Gastrocnemius medialis (tissue), 4 donors: ENCODE measurements around the gene KAT14. TPM values are rescaled to one million over a fixed set of nuclear protein-coding genes. Genes with fewer than 3 reads are reported as not detected.

ENCODE experiments used
- ATAC-seq, 2 donors: fragments of 150-250 bp; one replicate each; pipeline ENCODE4 v1.9.1; 2016
- DNase-seq, 2 donors: peaks; one replicate each; pipeline ENCODE4 v3.0.0-alpha.2; 2019
- H3K27ac ChIP-seq, 4 donors: fragments of 200-600 bp; sonication (generic); 1 replicate in 1 of 4; 2 replicates in 3 of 4; pipeline ENCODE4 v1.5.1; 2016 to 2018; ENCODE audit warnings: mild to moderate bottlenecking in 2 of 4, moderate library complexity in 1 of 4
- H3K27me3 ChIP-seq, 3 donors: fragments of 200-600 bp; sonication (generic) in 2 of 3; 1 replicate in 1 of 3; 2 replicates in 2 of 3; pipeline versions ENCODE4 v1.5.1 to v1.6.0; 2016 to 2019; ENCODE audit warnings: mild to moderate bottlenecking in 1 of 3, moderate library complexity in 1 of 3
- H3K36me3 ChIP-seq, 2 donors: fragments of 200-600 bp; sonication (generic) in 1 of 2; one replicate each; pipeline ENCODE4 v1.5.1; 2017 to 2018
- H3K4me1 ChIP-seq, 2 donors: fragments of 200-600 bp; sonication (generic) in 1 of 2; one replicate each; pipeline ENCODE4 v1.5.1; 2016 to 2017; ENCODE audit warnings: mild to moderate bottlenecking in 2 of 2
- H3K4me3 ChIP-seq, 4 donors: fragments of 200-600 bp; sonication (generic) in 3 of 4; 1 replicate in 1 of 4; 2 replicates in 3 of 4; pipeline ENCODE4 v1.5.1; 2016 to 2019; ENCODE audit warnings: mild to moderate bottlenecking in 2 of 4
- H3K9me3 ChIP-seq, 3 donors: fragments of 200-600 bp; sonication (generic) in 2 of 3; 1 replicate in 1 of 3; 2 replicates in 2 of 3; pipeline ENCODE4 v1.5.1; 2016 to 2019
- CTCF ChIP-seq, 5 experiments: fragments of 450-650 bp in 3 of 5; fragments of 200-600 bp in 2 of 5; sonication (generic) in 2 of 5; IDR thresholded peaks in 4 of 5; conservative IDR thresholded peaks in 1 of 5; 1 replicate in 4 of 5; 2 replicates in 1 of 5; pipeline ENCODE4 v1.5.1; 2016 to 2019; ENCODE audit warnings: antibody characterized with exemption in 5 of 5, mild to moderate bottlenecking in 3 of 5, moderate library complexity in 3 of 5
- POLR2A ChIP-seq, 2 donors: fragments of 450-650 bp; IDR thresholded peaks; one replicate each; pipeline ENCODE4 v1.6.1; 2017; ENCODE audit warnings: antibody characterized with exemption in 2 of 2, mild to moderate bottlenecking in 2 of 2, moderate library complexity in 2 of 2
- in situ Hi-C, 4 donors: fragments of 200-750 bp; cut with MboI; loops; one replicate each; pipeline versions ENCODE4 v1.15.0 to v1.8.0; 2017; ENCODE audit warnings: low sequenced_read_pairs in 4 of 4
- intact Hi-C: fragments of 100-400 bp; cut with DNase I; formaldehyde crosslinking; loops from one replicate; pipeline ENCODE4 v1.15.1; 2023; ENCODE audit warnings: low total_unique reads
- total RNA-seq, 4 donors: library from RNA; depleted of rRNA; stranded (reverse); fragments of >200 nt; gene quantifications; one replicate each; pipeline versions ENCODE4 v1.1.0 to v1.2.3, GENCODE V29; 2016

KAT14 gene
- total RNA-seq, 4 donors from 2014 or later = 12.6 to 29.7 (median 19.8) TPM

GRCh38 chr20:18144541-18145099 lies 7.0 kb downstream of the KAT14 start:
- no peak for TF ChIP-seq POLR2A (IDR thresholded peaks at IDR 0.05)
- no peak for TF ChIP-seq CTCF (IDR thresholded peaks at IDR 0.05 in 4 of 5, conservative IDR thresholded peaks at IDR 0.05 in 1 of 5)
- H3K9me3 ChIP-seq = no peaks in the 10 kb centered on the region
- DNase-seq = no peak
- ATAC-seq = no peak
- H3K27me3 ChIP-seq = no peaks in the 10 kb centered on the region
- no peak overlapping the region for H3K27ac ChIP-seq
- H3K36me3 ChIP-seq = peaks cover 0 to 24% of the 10 kb centered on the region in 2 donors
- in situ Hi-C loops (loop anchor here in 2 of 4 donors (25.0 kb wide), 2 partner anchors 182 to 318 kb away; partner anchors contain the start of genes DZANK1 (in 1 of the 2), MGME1 (in 1 of the 2), POLR3F (in 1 of the 2) and SNX5 (in 1 of the 2)), intact Hi-C loops (no loop called here)
- H3K4me3 ChIP-seq = no peak overlapping the region
- peaks cover 7 to 11% of the 10 kb centered on the region in 2 donors for H3K4me1 ChIP-seq

- Histone ChIP-seq H3K36me3 (peaks cover 0 to 31% of the 10 kb centered on the region in 2 donors), H3K4me1 (peaks cover 3 to 11% of the 10 kb centered on the region in 2 donors), H3K27me3 (no peaks in the 10 kb centered on the region), H3K9me3 (no peaks in the 10 kb centered on the region), H3K4me3 (no peak overlapping the region), H3K27ac (no peak overlapping the region)
- in situ Hi-C loops = loop anchor here in 1 of 4 donors (25.0 kb wide), 1 partner anchor 92 kb away; the partner anchor contains the start of gene OVOL2
- no peak for TF ChIP-seq CTCF (IDR thresholded peaks at IDR 0.05 in 4 of 5, conservative IDR thresholded peaks at IDR 0.05 in 1 of 5)
- TF ChIP-seq POLR2A (IDR thresholded peaks at IDR 0.05) = no peak
- intact Hi-C loops = no loop called here
- ATAC-seq (no peak), DNase-seq (no peak)
Measured at GRCh38 chr20:18154342-18154741, 16.7 kb downstream of the KAT14 start.

GRCh38 chr20:18156045-18156444 lies 18.4 kb downstream of the KAT14 start:
- DNase-seq (no peak), ATAC-seq (no peak)
- Histone ChIP-seq H3K36me3 (peaks cover 0 to 40% of the 10 kb centered on the region in 2 donors), H3K27ac (no peak overlapping the region), H3K4me3 (no peak overlapping the region), H3K4me1 (peaks cover 3 to 11% of the 10 kb centered on the region in 2 donors), H3K27me3 (no peaks in the 10 kb centered on the region), H3K9me3 (no peaks in the 10 kb centered on the region)
- no peak for TF ChIP-seq POLR2A (IDR thresholded peaks at IDR 0.05)
- TF ChIP-seq CTCF (IDR thresholded peaks at IDR 0.05 in 4 of 5, conservative IDR thresholded peaks at IDR 0.05 in 1 of 5) = no peak
- intact Hi-C loops (no loop called here), in situ Hi-C loops (loop anchor here in 1 of 4 donors (25.0 kb wide), 1 partner anchor 94 kb away; the partner anchor contains the start of gene OVOL2)

- H3K36me3 ChIP-seq = peaks cover 0 to 42% of the 10 kb centered on the region in 2 donors
- intact Hi-C loops = no loop called here
- no peaks in the 10 kb centered on the region for H3K27me3 ChIP-seq
- peaks cover 0 to 13% of the 10 kb centered on the region in 2 donors for H3K4me1 ChIP-seq
- DNase-seq (no peak), ATAC-seq (no peak)
- no peaks in the 10 kb centered on the region for H3K9me3 ChIP-seq
- no peak for TF ChIP-seq POLR2A (IDR thresholded peaks at IDR 0.05)
- no peak for TF ChIP-seq CTCF (IDR thresholded peaks at IDR 0.05 in 4 of 5, conservative IDR thresholded peaks at IDR 0.05 in 1 of 5)
- H3K27ac ChIP-seq = no peak overlapping the region
- in situ Hi-C loops = loop anchor here in 1 of 4 donors (25.0 kb wide), 1 partner anchor 102 kb away; the partner anchor contains the start of gene OVOL2
- no peak overlapping the region for H3K4me3 ChIP-seq
Measured at GRCh38 chr20:18164356-18164755, 26.7 kb downstream of the KAT14 start.
